DOHH2 (cell line): ENCODE measurements around the gene ANKRD39.

Experiments used
- H3F3A ChIP-seq: fragments of 200-600 bp; sonication (generic), shearing (Covaris generic); 2 replicates; pipeline ENCODE4 v1.6.0; 2016; ENCODE audit warnings: antibody characterized with exemption, mild to moderate bottlenecking; ENCODE audit not compliant: control insufficient read depth, insufficient read depth
- H3K27ac ChIP-seq: fragments of 200-600 bp; sonication (generic); 2 replicates; pipeline ENCODE4 v1.5.1; 2014; ENCODE audit warnings: low read depth, mild to moderate bottlenecking, low read length, moderate library complexity
- H3K27me3 ChIP-seq: fragments of 200-600 bp; sonication (generic); 2 replicates; pipeline ENCODE4 v1.6.1; 2014; ENCODE audit warnings: mild to moderate bottlenecking, low read length, mixed read lengths; ENCODE audit not compliant: control insufficient read depth
- H3K36me3 ChIP-seq: fragments of 200-600 bp; sonication (generic); 2 replicates; pipeline ENCODE4 v1.6.1; 2014; ENCODE audit warnings: mild to moderate bottlenecking, low read length, moderate library complexity, mixed read lengths; ENCODE audit not compliant: control insufficient read depth
- H3K4me1 ChIP-seq: fragments of 200-600 bp; sonication (generic); 2 replicates; pipeline ENCODE4 v1.6.1; 2014; ENCODE audit warnings: mild to moderate bottlenecking, low read length, mixed read lengths; ENCODE audit not compliant: control insufficient read depth
- H3K4me2 ChIP-seq: fragments of 200-600 bp; sonication (generic); 2 replicates; pipeline ENCODE4 v1.6.0; 2014; ENCODE audit warnings: mild to moderate bottlenecking, low read length, moderate library complexity
- H3K4me3 ChIP-seq: fragments of 200-600 bp; sonication (generic); 2 replicates; pipeline ENCODE4 v1.5.1; 2014; ENCODE audit warnings: mild to moderate bottlenecking, low read length, mixed read lengths
- H3K79me2 ChIP-seq: fragments of 200-600 bp; sonication (generic); 2 replicates; pipeline ENCODE4 v1.6.1; 2014; ENCODE audit warnings: mild to moderate bottlenecking, low read length, mixed read lengths; ENCODE audit not compliant: control insufficient read depth
- H3K9me2 ChIP-seq: fragments of 200-600 bp; sonication (generic); replicated peaks from 2 replicates; pipeline ENCODE4 v1.6.1; 2014; ENCODE audit warnings: mild to moderate bottlenecking, low read length, mixed read lengths; ENCODE audit not compliant: control insufficient read depth
- H3K9me3 ChIP-seq: fragments of 200-600 bp; sonication (generic); 2 replicates; pipeline ENCODE4 v1.6.1; 2014; ENCODE audit warnings: antibody characterized with exemption, low read length, mixed read lengths; ENCODE audit not compliant: control insufficient read depth, insufficient read depth
- H4K20me1 ChIP-seq: fragments of 200-600 bp; sonication (generic); 2 replicates; pipeline ENCODE4 v1.6.0; 2014; ENCODE audit warnings: low read depth, mild to moderate bottlenecking, antibody characterized with exemption, low read length, moderate library complexity; ENCODE audit not compliant: control insufficient read depth, insufficient read depth
- EZH2phosphoT487 ChIP-seq: fragments of 200-600 bp; sonication (generic); IDR thresholded peaks from 2 replicates; pipeline ENCODE4 v1.6.1; 2017; ENCODE audit warnings: borderline replicate concordance, mild to moderate bottlenecking, antibody characterized with exemption, low read length, moderate library complexity, mixed read lengths
- TF ChIP-seq, protein P1 (sequence below): fragments of 200-600 bp; sonication (generic); IDR thresholded peaks from one replicate; pipeline ENCODE4 v1.5.1; 2014; ENCODE audit warnings: antibody characterized with exemption, mild to moderate bottlenecking, low read depth, low read length; ENCODE audit not compliant: poor library complexity, severe bottlenecking

Gene ANKRD39

DNA sequence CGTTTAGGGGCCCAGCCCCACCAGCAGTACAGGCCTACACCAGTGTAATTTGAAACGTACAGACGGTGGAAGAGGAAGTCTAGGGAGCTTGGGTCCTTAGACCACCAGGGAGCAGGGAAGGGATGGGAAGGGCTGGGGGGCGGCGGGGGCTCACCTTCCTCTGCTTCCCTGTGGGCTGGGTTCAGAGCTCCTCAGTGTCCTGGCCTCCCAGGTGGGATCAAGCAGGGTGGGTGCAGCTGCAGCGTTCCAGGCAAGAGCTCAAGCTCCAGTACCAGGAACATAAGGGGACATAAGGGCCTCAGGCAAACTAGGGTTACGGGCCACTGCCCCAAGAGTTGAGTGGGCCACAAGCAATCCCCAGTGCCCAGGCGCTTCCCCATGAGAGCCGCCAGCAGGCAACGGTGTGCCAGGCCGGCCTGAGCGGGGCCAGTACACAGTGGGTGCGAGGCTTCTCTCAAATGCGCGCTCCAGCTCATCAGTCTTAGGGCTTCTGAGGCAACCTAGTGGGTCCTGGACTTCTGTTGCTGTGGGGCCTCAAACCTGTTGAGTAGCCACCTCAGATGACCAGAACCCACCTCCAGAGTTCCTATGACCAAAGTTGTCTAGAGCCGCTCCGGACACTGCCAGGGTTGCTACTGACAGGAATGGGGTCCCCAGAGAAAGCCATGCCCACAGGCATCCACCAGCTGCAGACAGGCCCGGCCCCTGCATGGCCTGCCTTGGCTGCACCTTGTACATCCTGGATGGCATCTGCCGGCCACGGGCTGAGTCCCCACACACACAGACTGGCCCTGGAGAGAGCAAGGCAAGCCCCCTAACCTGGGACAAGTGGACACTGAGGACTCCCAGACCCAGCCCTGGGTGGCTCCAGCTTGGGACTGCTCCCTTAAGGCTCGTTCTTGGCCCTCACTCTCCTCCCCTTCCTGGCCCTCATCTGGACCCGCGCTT lies 19.2 kb downstream of the ANKRD39 start:
- no peaks in the 10 kb centered on the region for H3K9me3 ChIP-seq
- TF ChIP-seq, protein P1, sequence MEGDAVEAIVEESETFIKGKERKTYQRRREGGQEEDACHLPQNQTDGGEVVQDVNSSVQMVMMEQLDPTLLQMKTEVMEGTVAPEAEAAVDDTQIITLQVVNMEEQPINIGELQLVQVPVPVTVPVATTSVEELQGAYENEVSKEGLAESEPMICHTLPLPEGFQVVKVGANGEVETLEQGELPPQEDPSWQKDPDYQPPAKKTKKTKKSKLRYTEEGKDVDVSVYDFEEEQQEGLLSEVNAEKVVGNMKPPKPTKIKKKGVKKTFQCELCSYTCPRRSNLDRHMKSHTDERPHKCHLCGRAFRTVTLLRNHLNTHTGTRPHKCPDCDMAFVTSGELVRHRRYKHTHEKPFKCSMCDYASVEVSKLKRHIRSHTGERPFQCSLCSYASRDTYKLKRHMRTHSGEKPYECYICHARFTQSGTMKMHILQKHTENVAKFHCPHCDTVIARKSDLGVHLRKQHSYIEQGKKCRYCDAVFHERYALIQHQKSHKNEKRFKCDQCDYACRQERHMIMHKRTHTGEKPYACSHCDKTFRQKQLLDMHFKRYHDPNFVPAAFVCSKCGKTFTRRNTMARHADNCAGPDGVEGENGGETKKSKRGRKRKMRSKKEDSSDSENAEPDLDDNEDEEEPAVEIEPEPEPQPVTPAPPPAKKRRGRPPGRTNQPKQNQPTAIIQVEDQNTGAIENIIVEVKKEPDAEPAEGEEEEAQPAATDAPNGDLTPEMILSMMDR, result no peak
- TF ChIP-seq EZH2phosphoT487, result no peak
- H3K27me3 ChIP-seq, result no peaks in the 10 kb centered on the region
- no peaks in the 10 kb centered on the region for H3K79me2 ChIP-seq
- no peak overlapping the region for H3K4me3 ChIP-seq
- peak overlapping the region; percentile 40 for H3K4me2 ChIP-seq
- H3F3A ChIP-seq, result peaks cover under 1% of the 10 kb centered on the region
- H3K4me1 ChIP-seq, result peaks cover 19% of the 10 kb centered on the region
- H3K36me3 ChIP-seq, result peaks cover 10% of the 10 kb centered on the region
- no peak overlapping the region for H3K27ac ChIP-seq
- H3K9me2 ChIP-seq, result no peaks in the 10 kb centered on the region
- H4K20me1 ChIP-seq, result no peaks in the 10 kb centered on the region

DNA sequence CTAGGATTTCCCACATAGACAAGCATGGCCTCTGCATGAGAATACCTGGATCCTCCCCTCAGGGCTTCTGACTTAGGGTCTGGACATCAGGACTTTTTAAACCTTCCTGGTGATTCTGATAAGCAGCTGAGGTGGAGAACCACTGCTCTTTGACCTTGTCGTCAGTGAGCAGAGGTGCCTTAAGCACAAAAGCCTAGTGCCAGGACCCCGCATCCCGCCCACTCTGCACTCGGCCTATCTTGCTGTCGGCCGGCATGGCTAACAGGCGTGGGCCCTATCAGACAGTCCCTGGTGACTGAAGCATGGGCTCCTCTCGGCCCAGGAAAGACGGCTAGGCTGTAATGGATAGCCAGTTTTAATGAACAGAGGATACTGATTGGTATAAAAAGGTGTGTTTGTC lies 20.2 kb downstream of the ANKRD39 start:
- no peak overlapping the region for H3K4me3 ChIP-seq
- TF ChIP-seq, protein P1, result no peak
- no peak for TF ChIP-seq EZH2phosphoT487
- no peak overlapping the region for H3K4me2 ChIP-seq
- H3K79me2 ChIP-seq, result no peaks in the 10 kb centered on the region
- H3F3A ChIP-seq, result peaks cover 3% of the 10 kb centered on the region
- peaks cover 17% of the 10 kb centered on the region for H3K36me3 ChIP-seq
- H4K20me1 ChIP-seq, result no peaks in the 10 kb centered on the region
- H3K27me3 ChIP-seq, result no peaks in the 10 kb centered on the region
- H3K27ac ChIP-seq, result no peak overlapping the region
- peaks cover 29% of the 10 kb centered on the region for H3K4me1 ChIP-seq
- no peaks in the 10 kb centered on the region for H3K9me2 ChIP-seq
- no peaks in the 10 kb centered on the region for H3K9me3 ChIP-seq

DNA sequence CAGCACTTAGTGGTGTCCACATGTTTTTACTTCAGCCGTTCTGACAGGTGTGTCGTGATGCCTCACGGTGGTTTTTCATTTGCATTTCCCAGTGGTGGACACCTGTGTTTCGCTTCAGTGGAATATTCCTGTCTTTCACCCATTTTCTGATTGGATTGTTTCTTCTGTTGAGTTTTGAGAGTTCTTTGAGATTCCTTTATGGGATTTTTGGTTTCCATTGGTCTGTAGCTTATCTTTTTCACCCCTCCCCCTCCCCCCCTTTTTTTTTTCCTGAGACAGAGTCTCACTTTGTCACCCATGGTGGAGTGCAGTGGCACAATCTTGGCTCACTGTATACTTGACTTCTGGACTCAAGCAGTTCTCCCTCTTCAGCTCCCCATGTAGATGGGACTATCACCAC lies 22.0 kb downstream of the ANKRD39 start:
- Histone ChIP-seq H3K9me2 (no peaks in the 10 kb centered on the region), H3K9me3 (no peaks in the 10 kb centered on the region), H3K27ac (no peak overlapping the region), H3K4me1 (peaks cover 38% of the 10 kb centered on the region), H4K20me1 (no peaks in the 10 kb centered on the region), H3F3A (peaks cover 3% of the 10 kb centered on the region), H3K4me2 (no peak overlapping the region), H3K4me3 (no peak overlapping the region), H3K36me3 (peaks cover 34% of the 10 kb centered on the region), H3K27me3 (no peaks in the 10 kb centered on the region), H3K79me2 (no peaks in the 10 kb centered on the region)
- TF ChIP-seq, protein P1, result no peak
- no peak for TF ChIP-seq EZH2phosphoT487
